CD14-positive monocyte (primary cell): ENCODE results near the gene DHX57. TPM values are rescaled to one million over a fixed set of nuclear protein-coding genes. Genes with fewer than 3 reads are reported as not detected.

Experiments used
- DNase-seq, 3 donors: peaks; one replicate each; pipeline ENCODE4 v3.0.0-alpha.2; 2011 to 2022
- H2AFZ ChIP-seq: 2 replicates; pipeline ENCODE4 v1.6.0; 2012; ENCODE audit warnings: mild to moderate bottlenecking, low read depth, low read length, inconsistent platforms; ENCODE audit not compliant: insufficient read depth, poor library complexity, severe bottlenecking
- H3K27ac ChIP-seq, 2 donors: 1 replicate in 1 of 2; 2 replicates in 1 of 2; pipeline ENCODE4 v1.5.1; 2012 to 2013; ENCODE audit warnings: low read length in 2 of 2, control low read depth in 1 of 2, inconsistent platforms in 1 of 2, low read depth in 1 of 2, mild to moderate bottlenecking in 1 of 2
- H3K27me3 ChIP-seq, 2 donors: one replicate each; pipeline versions ENCODE4 v1.6.0 to v1.6.1; 2011 to 2013; ENCODE audit warnings: low read length in 2 of 2; ENCODE audit not compliant: control insufficient read depth in 2 of 2, insufficient read depth in 2 of 2
- H3K36me3 ChIP-seq, 2 donors: replicated peaks in 1 of 2; 1 replicate in 1 of 2; 2 replicates in 1 of 2; pipeline versions ENCODE4 v1.5.1 to v1.6.1; 2012 to 2013; ENCODE audit warnings: low read length in 2 of 2, control low read depth in 1 of 2, inconsistent platforms in 1 of 2, mild to moderate bottlenecking in 1 of 2; ENCODE audit not compliant: insufficient read depth in 2 of 2, control insufficient read depth in 1 of 2
- H3K4me1 ChIP-seq, 2 donors: 1 replicate in 1 of 2; 2 replicates in 1 of 2; pipeline versions ENCODE4 v1.5.1 to v1.6.1; 2012 to 2013; ENCODE audit warnings: low read length in 2 of 2, control low read depth in 1 of 2, inconsistent platforms in 1 of 2, mild to moderate bottlenecking in 1 of 2, moderate library complexity in 1 of 2; ENCODE audit not compliant: insufficient read depth in 2 of 2, control insufficient read depth in 1 of 2
- H3K4me2 ChIP-seq: replicated peaks from 2 replicates; pipeline ENCODE3; 2012; ENCODE audit warnings: low read length, moderate library complexity, mild to moderate bottlenecking; ENCODE audit not compliant: poor library complexity, severe bottlenecking; ENCODE audit errors: extremely low read depth
- H3K4me3 ChIP-seq, 3 experiments: fragments of 200-600 bp in 1 of 3; sonication (generic) in 1 of 3; replicated peaks in 1 of 3; 1 replicate in 2 of 3; 2 replicates in 1 of 3; pipeline ENCODE4 v1.5.1; 2011 to 2013; ENCODE audit warnings: low read length in 3 of 3, mild to moderate bottlenecking in 3 of 3, control low read depth in 2 of 3, low read depth in 2 of 3, inconsistent platforms in 1 of 3, moderate library complexity in 1 of 3
- H3K79me2 ChIP-seq: 2 replicates; pipeline ENCODE4 v1.6.0; 2012; ENCODE audit warnings: mild to moderate bottlenecking, control low read depth, inconsistent platforms, low read length, moderate library complexity; ENCODE audit not compliant: insufficient read depth
- H3K9ac ChIP-seq: 2 replicates; pipeline ENCODE4 v1.6.0; 2017; ENCODE audit warnings: low read length, mild to moderate bottlenecking; ENCODE audit not compliant: insufficient read depth, poor library complexity, severe bottlenecking
- H3K9me3 ChIP-seq, 2 donors: replicated peaks in 1 of 2; 1 replicate in 1 of 2; 2 replicates in 1 of 2; pipeline versions ENCODE4 v1.5.1 to v1.6.1; 2012 to 2013; ENCODE audit warnings: low read length in 2 of 2, control low read depth in 1 of 2; ENCODE audit not compliant: control insufficient read depth in 1 of 2, insufficient read depth in 1 of 2
- H4K20me1 ChIP-seq: 2 replicates; pipeline ENCODE4 v1.6.0; 2012; ENCODE audit warnings: mild to moderate bottlenecking, low read length, control low read depth, moderate library complexity; ENCODE audit not compliant: insufficient read depth
- H3K27ac Mint-ChIP-seq, 7 donors: one replicate each; pipeline ENCODE4 v1.8.0; 2020; ENCODE audit warnings: mild to moderate bottlenecking in 7 of 7, mixed read lengths in 7 of 7, moderate library complexity in 6 of 7, inconsistent platforms in 2 of 7
- H3K27me3 Mint-ChIP-seq, 3 donors: one replicate each; pipeline ENCODE4 v1.8.0; 2021 to 2022; ENCODE audit warnings: low read depth in 3 of 3, mild to moderate bottlenecking in 3 of 3, mixed read lengths in 3 of 3, moderate library complexity in 3 of 3, inconsistent platforms in 1 of 3
- H3K36me3 Mint-ChIP-seq, 2 donors: one replicate each; pipeline ENCODE4 v1.8.0; 2020; ENCODE audit warnings: mixed read lengths in 2 of 2, inconsistent platforms in 1 of 2, mild to moderate bottlenecking in 1 of 2
- H3K4me1 Mint-ChIP-seq: one replicate; pipeline ENCODE4 v1.8.0; 2020; ENCODE audit warnings: mild to moderate bottlenecking, mixed read lengths
- H3K4me3 Mint-ChIP-seq, 2 donors: one replicate each; pipeline ENCODE4 v1.8.0; 2020; ENCODE audit warnings: mild to moderate bottlenecking in 2 of 2, mixed read lengths in 2 of 2, moderate library complexity in 1 of 2
- H3K9me3 Mint-ChIP-seq, 7 donors: one replicate each; pipeline ENCODE4 v1.8.0; 2020 to 2022; ENCODE audit warnings: mixed read lengths in 7 of 7, mild to moderate bottlenecking in 6 of 7, moderate library complexity in 6 of 7, inconsistent platforms in 2 of 7
- CTCF ChIP-seq: fragments of 200-600 bp; IDR thresholded peaks from one replicate; pipeline ENCODE4 v1.8.0; 2022; ENCODE audit warnings: antibody characterized with exemption, mild to moderate bottlenecking
- WGBS: methylation state at CpG from one replicate; pipeline ENCODE4 v1.1.5; 2013; ENCODE audit warnings: missing lambda C conversion rate; ENCODE audit not compliant: insufficient coverage; 5-methylcytosine and 5-hydroxymethylcytosine counted together
- intact Hi-C, 2 donors: fragments of 100-400 bp; cut with micrococcal nuclease; formaldehyde crosslinking; loops; one replicate each; pipeline versions ENCODE4 v1.15.0 to v1.15.1; 2023
- polyA plus RNA-seq, 3 donors: library from polyadenylated mRNA; depleted of rRNA in 1 of 3; unstranded in 2 of 3; stranded (reverse) in 1 of 3; fragments of 300-500 nt in 2 of 3; fragments of >200 nt in 1 of 3; fragmentation: Illumina TruSeq in 2 of 3; gene quantifications; 1 replicate in 2 of 3; 2 replicates in 1 of 3; pipeline ENCODE4 v1.2.3, GENCODE V29; 2012 to 2021

Gene DHX57
- polyA plus RNA-seq, 3 donors, result 7.7 to 13.4 (median 12.9) TPM

- Mint-ChIP-seq H3K36me3 (no peaks in the 10 kb centered on the region), H3K4me3 (no peak overlapping the region), H3K4me1 (peaks cover 4% of the 10 kb centered on the region), H3K9me3 (peaks cover 0 to 3% (median 0%) of the 10 kb centered on the region in 7 donors), H3K27me3 (peaks cover 1 to 7% (median 3%) of the 10 kb centered on the region in 3 donors), H3K27ac (no peak overlapping the region)
- Histone ChIP-seq H3K9me3 (no peaks in the 10 kb centered on the region), H3K4me1 (no peaks in the 10 kb centered on the region), H3K4me3 (no peak overlapping the region), H3K27ac (no peak overlapping the region), H3K27me3 (no peaks in the 10 kb centered on the region), H3K36me3 (no peaks in the 10 kb centered on the region), H3K79me2 (no peaks in the 10 kb centered on the region), H2AFZ (no peak overlapping the region), H3K9ac (no peak overlapping the region), H3K4me2 (no peak overlapping the region), H4K20me1 (no peaks in the 10 kb centered on the region)
- no peak for DNase-seq
- intact Hi-C loops, result no loop called here
- TF ChIP-seq CTCF, result no peak
Measured at GRCh38 chr2:38892819-38893218, 17.1 kb upstream of the DHX57 start.

- Mint-ChIP-seq H3K27ac (no peak within 1 kb of the TSS), H3K27me3 (peaks cover 0 to 1% (median 0%) of the 10 kb centered on the region in 3 donors), H3K9me3 (peaks cover 0 to 3% (median 0%) of the 10 kb centered on the region in 7 donors), H3K4me3 (no peak within 1 kb of the TSS), H3K36me3 (no peaks in the 10 kb centered on the region), H3K4me1 (peaks cover 6% of the 10 kb centered on the region)
- Histone ChIP-seq H3K9me3 (no peaks in the 10 kb centered on the region), H3K4me1 (no peaks in the 10 kb centered on the region), H3K36me3 (no peaks in the 10 kb centered on the region), H3K27ac (no peak within 1 kb of the TSS), H2AFZ (no peak within 1 kb of the TSS), H3K4me3 (no peak within 1 kb of the TSS), H3K9ac (no peak within 1 kb of the TSS), H3K4me2 (no peak within 1 kb of the TSS), H3K79me2 (no peaks in the 10 kb centered on the region), H3K27me3 (no peaks in the 10 kb centered on the region), H4K20me1 (no peaks in the 10 kb centered on the region)
- DNase-seq, result no peak
- no CpG with 5 or more reads among the region's 3 CpGs for WGBS
- intact Hi-C loops, result no loop called here
- no peak for TF ChIP-seq CTCF
Measured at GRCh38 chr2:38889575-38889974, 13.8 kb upstream of the DHX57 start, which contains the start of gene ARHGEF33. ARHGEF33 (plus strand) TSS chr2:38889875; CDS start chr2:38919448, 29,573 bp downstream.
